IMR-90 (cell line): ENCODE data around the gene MYT1. TPM values are rescaled to one million over a fixed set of nuclear protein-coding genes. Genes with fewer than 3 reads are reported as not detected.

Experiments
- ATAC-seq: fragments of 200-7000 bp; cut with Tn5 transposase; 2 replicates; pipeline ENCODE4 v1.9.1; 2020; ENCODE audit warnings: low read depth, mild to moderate bottlenecking, moderate library complexity
- BruUV-seq: library from RNA; stranded (reverse); fragments of 400-500 nt; replicated peaks from 2 replicates; lab custom pipeline; 2021; lab: Mats Ljungman, UMichigan
- CTCF ChIA-PET: fragments of 300-600 bp; formaldehyde crosslinking; extraction: SDS; loops from one replicate; lab custom pipeline; 2021; ENCODE audit warnings: antibody characterized with exemption; lab: Yijun Ruan, JAX
- POLR2A ChIA-PET: fragments of 300-600 bp; sonication (Branson Sonifier 250); formaldehyde crosslinking; loops from one replicate; lab custom pipeline; 2022; ENCODE audit warnings: antibody characterized with exemption; ENCODE audit not compliant: unreplicated experiment; lab: Charles Lee
- DNase-seq: peaks from one replicate; pipeline ENCODE4 v3.0.0; 2013
- H2AFZ ChIP-seq: replicated peaks from 2 replicates; pipeline ENCODE3; 2013; ENCODE audit warnings: low read length, mild to moderate bottlenecking; ENCODE audit not compliant: poor library complexity
- H2AK5ac ChIP-seq: 2 replicates; pipeline ENCODE4 v1.6.1; 2013; ENCODE audit warnings: low read depth, low read length, inconsistent platforms
- H2AK9ac ChIP-seq: replicated peaks from 2 replicates; pipeline ENCODE3; 2013; ENCODE audit warnings: mild to moderate bottlenecking, low read depth, low read length, moderate library complexity; ENCODE audit not compliant: poor library complexity
- H2BK120ac ChIP-seq: 2 replicates; pipeline ENCODE4 v1.6.1; 2013; ENCODE audit warnings: low read depth, low read length, inconsistent platforms
- H2BK15ac ChIP-seq: 3 replicates; pipeline ENCODE4 v1.6.1; 2013; ENCODE audit warnings: low read depth, low read length, inconsistent platforms
- H2BK20ac ChIP-seq: 2 replicates; pipeline ENCODE4 v1.6.1; 2013; ENCODE audit warnings: low read depth, mild to moderate bottlenecking, inconsistent platforms, low read length, moderate library complexity
- H2BK5ac ChIP-seq: 2 replicates; pipeline ENCODE4 v1.6.1; 2013; ENCODE audit warnings: mild to moderate bottlenecking, low read depth, low read length, inconsistent platforms; ENCODE audit not compliant: poor library complexity, severe bottlenecking
- H3K14ac ChIP-seq: replicated peaks from 2 replicates; pipeline ENCODE4 v1.6.1; 2013; ENCODE audit warnings: low read depth, low read length, inconsistent platforms
- H3K18ac ChIP-seq: 2 replicates; pipeline ENCODE4 v1.6.1; 2013; ENCODE audit warnings: low read depth, low read length, control low read depth
- H3K23ac ChIP-seq: 2 replicates; pipeline ENCODE4 v1.6.1; 2013; ENCODE audit warnings: low read depth, low read length, inconsistent platforms
- H3K27ac ChIP-seq: 2 replicates; pipeline ENCODE4 v1.5.1; 2013; ENCODE audit warnings: mild to moderate bottlenecking, control low read depth, low read length; ENCODE audit not compliant: insufficient read depth
- H3K27me3 ChIP-seq: 2 replicates; pipeline ENCODE4 v1.6.1; 2013; ENCODE audit warnings: low read length; ENCODE audit not compliant: control insufficient read depth, insufficient read depth
- H3K36me3 ChIP-seq: 2 replicates; pipeline ENCODE4 v1.6.1; 2013; ENCODE audit warnings: low read length, mixed read lengths; ENCODE audit not compliant: control insufficient read depth, insufficient read depth
- H3K4ac ChIP-seq: 2 replicates; pipeline ENCODE4 v1.6.1; 2013; ENCODE audit warnings: low read depth, low read length, inconsistent platforms
- H3K4me1 ChIP-seq: 2 replicates; pipeline ENCODE4 v1.6.1; 2013; ENCODE audit warnings: low read length, mixed read lengths; ENCODE audit not compliant: control insufficient read depth, insufficient read depth
- H3K4me2 ChIP-seq: 2 replicates; pipeline ENCODE4 v1.6.1; 2013; ENCODE audit warnings: low read depth, mild to moderate bottlenecking, control low read depth, low read length, moderate library complexity
- H3K4me3 ChIP-seq: 2 replicates; pipeline ENCODE4 v1.5.1; 2013; ENCODE audit warnings: low read depth, mild to moderate bottlenecking, control low read depth, low read length, moderate library complexity; ENCODE audit not compliant: insufficient read depth
- H3K56ac ChIP-seq: 2 replicates; pipeline ENCODE4 v1.6.1; 2013; ENCODE audit warnings: low read length, inconsistent platforms; ENCODE audit not compliant: insufficient read depth; ENCODE audit errors: extremely low read depth
- H3K79me1 ChIP-seq, 2 experiments: 2 replicates each; pipeline ENCODE4 v1.6.1; 2013; ENCODE audit warnings: low read length in 2 of 2, inconsistent platforms in 1 of 2, low read depth in 1 of 2
- H3K9ac ChIP-seq: 2 replicates; pipeline ENCODE4 v1.6.1; 2013; ENCODE audit warnings: low read depth, low read length, control low read depth
- H3K9me1 ChIP-seq: 2 replicates; pipeline ENCODE4 v1.6.1; 2013; ENCODE audit warnings: low read length, inconsistent platforms; ENCODE audit not compliant: insufficient read depth
- H3K9me3 ChIP-seq: 2 replicates; pipeline ENCODE4 v1.6.1; 2013; ENCODE audit warnings: low read length; ENCODE audit not compliant: control insufficient read depth, insufficient read depth
- H4K20me1 ChIP-seq: 2 replicates; pipeline ENCODE4 v1.6.1; 2013; ENCODE audit warnings: low read length, inconsistent platforms; ENCODE audit not compliant: insufficient read depth
- H4K5ac ChIP-seq: 2 replicates; pipeline ENCODE4 v1.6.1; 2013; ENCODE audit warnings: mild to moderate bottlenecking, low read depth, low read length, control low read depth
- H4K8ac ChIP-seq, 2 experiments: 2 replicates each; pipeline ENCODE4 v1.6.1; 2013; ENCODE audit warnings: low read depth in 2 of 2, low read length in 2 of 2, control low read depth in 1 of 2, inconsistent platforms in 1 of 2
- H4K91ac ChIP-seq: 2 replicates; pipeline ENCODE4 v1.6.1; 2013; ENCODE audit warnings: low read depth, low read length, inconsistent platforms; ENCODE audit not compliant: insufficient read depth
- POLR2A ChIP-seq: IDR thresholded peaks from 2 replicates; pipeline ENCODE4 v1.6.1; 2012; ENCODE audit warnings: mild to moderate bottlenecking, low read depth, low read length
- RFX5 ChIP-seq: IDR thresholded peaks from 2 replicates; pipeline ENCODE4 v1.8.0; 2012; ENCODE audit warnings: low read depth, mild to moderate bottlenecking, low read length, moderate library complexity
- USF2 ChIP-seq: fragments of 150-350 bp; IDR thresholded peaks from 2 replicates; pipeline ENCODE4 v1.6.1; 2017; ENCODE audit warnings: mild to moderate bottlenecking, antibody characterized with exemption, low read length, low read depth
- WGBS, 2 experiments: methylation state at CpG; one replicate each; pipeline versions ENCODE4 v1.1.5 to v1.1.7; 2013; ENCODE audit warnings: missing lambda C conversion rate in 2 of 2; ENCODE audit not compliant: insufficient read length in 1 of 2; ENCODE audit errors: extremely low coverage in 2 of 2; 5-methylcytosine and 5-hydroxymethylcytosine counted together
- dilution Hi-C: fragments of 300-500 bp; cut with HindIII; formaldehyde crosslinking; loops from one replicate; pipeline ENCODE4 v1.14.3; 2018; ENCODE audit warnings: low sequenced_read_pairs; ENCODE audit not compliant: unreplicated experiment
- in situ Hi-C: fragments of 300-500 bp; cut with MboI; formaldehyde crosslinking; loops from 3 replicates; pipeline ENCODE4 v1.14.3; 2019; ENCODE audit warnings: low sequenced_read_pairs, inconsistent platforms, mixed read lengths
- intact Hi-C: fragments of 100-400 bp; cut with micrococcal nuclease; formaldehyde crosslinking; loops from 2 replicates; pipeline ENCODE4 v1.10.0; 2022
- polyA plus RNA-seq, 3 experiments: library from polyadenylated mRNA; depleted of rRNA; stranded (reverse); fragments of >200 nt; gene quantifications; 2 replicates each; pipeline ENCODE4 v1.2.3, GENCODE V29; 2012; ENCODE audit warnings: low replicate concordance in 1 of 3
- total RNA-seq: library from RNA; depleted of rRNA; stranded (reverse); fragments of >200 nt; gene quantifications from 2 replicates; pipeline ENCODE4 v1.2.3, GENCODE V29; 2012

The MYT1 gene
- total and polyA plus RNA-seq, 2 of the 4 experiments (the other 2 are of a cell fraction) = not detected

GRCh38 chr20:64149141-64149540 is 15.1 kb upstream of the MYT1 start:
- Histone ChIP-seq H2BK15ac (no peak overlapping the region), H4K91ac (no peak overlapping the region), H3K4me1 (no peaks in the 10 kb centered on the region), H3K27me3 (peaks cover 9% of the 10 kb centered on the region), H2AK5ac (no peak overlapping the region), H3K14ac (no peak overlapping the region), H3K9me1 (peaks cover 3% of the 10 kb centered on the region; the same call in 1 of the 2 replicates), H3K23ac (no peak overlapping the region), H3K56ac (no peak overlapping the region), H3K9me3 (peaks cover 11% of the 10 kb centered on the region), H3K4ac (no peak overlapping the region), H2AK9ac (no peak overlapping the region), H3K9ac (no peak overlapping the region), H3K4me3 (no peak overlapping the region), H3K18ac (no peak overlapping the region), H4K20me1 (no peaks in the 10 kb centered on the region; the same call in 1 of the 2 replicates), H4K8ac (no peak overlapping the region), H2AFZ (no peak overlapping the region), H3K36me3 (no peaks in the 10 kb centered on the region), H3K27ac (no peak overlapping the region), H2BK120ac (no peak overlapping the region), H2BK20ac (no peak overlapping the region), H4K5ac (no peak overlapping the region), H3K4me2 (no peak overlapping the region), H3K79me1 (no peaks in the 10 kb centered on the region), H2BK5ac (no peak overlapping the region)
- no TSS peak for BruUV-seq
- intact Hi-C loops = no loop called here
- ChIA-PET POLR2A (no interaction called here), CTCF (no interaction called here)
- dilution Hi-C loops = no loop called here
- WGBS, 2 experiments = no CpG with 5 or more reads among the region's 7 CpGs
- ATAC-seq (no peak), DNase-seq (no peak)
- TF ChIP-seq RFX5 (no peak), USF2 (no peak), POLR2A (no peak)
- in situ Hi-C loops = no loop called here
